ENCODE data around the gene SCYL1.

Gene SCYL1

GRCh38 chr11:65528819-65529350, 4.0 kb downstream of the SCYL1 start:
- no peak for TF ChIP-seq CTCF (IDR thresholded peaks at IDR 0.05; ENCODE audit: insufficient read depth, low read depth, low read length, missing control alignments)
- no peak overlapping the region for H3K4me3 ChIP-seq (ENCODE audit: low read depth, low read length)
- no peak for DNase-seq (ENCODE audit: low read depth)

GRCh38 chr11:65529475-65530156, 4.7 kb downstream of the SCYL1 start:
- TF ChIP-seq CTCF (IDR thresholded peaks at IDR 0.05; ENCODE audit: insufficient read depth, low read depth, low read length, missing control alignments), result no peak
- no peak for DNase-seq (ENCODE audit: low read depth)
- H3K4me3 ChIP-seq (ENCODE audit: low read depth, low read length), result no peak overlapping the region

GRCh38 chr11:65530157-65530496, 5.2 kb downstream of the SCYL1 start:
- no peak for DNase-seq (ENCODE audit: low read depth)
- TF ChIP-seq CTCF (IDR thresholded peaks at IDR 0.05; ENCODE audit: insufficient read depth, low read depth, low read length, missing control alignments), result peak; percentile 27
- no peak overlapping the region for H3K4me3 ChIP-seq (ENCODE audit: low read depth, low read length)

GRCh38 chr11:65532388-65533064, 7.6 kb downstream of the SCYL1 start:
- no peak for TF ChIP-seq CTCF (IDR thresholded peaks at IDR 0.05; ENCODE audit: insufficient read depth, low read depth, low read length, missing control alignments)
- H3K4me3 ChIP-seq (ENCODE audit: low read depth, low read length), result no peak overlapping the region
- no peak for DNase-seq (ENCODE audit: low read depth)

- no peak for DNase-seq (ENCODE audit: low read depth)
- no peak overlapping the region for H3K4me3 ChIP-seq (ENCODE audit: low read depth, low read length)
- no peak for TF ChIP-seq CTCF (IDR thresholded peaks at IDR 0.05; ENCODE audit: insufficient read depth, low read depth, low read length, missing control alignments)
Observed at GRCh38 chr11:65535102-65535501, 10.2 kb downstream of the SCYL1 start.

- no peak for DNase-seq (ENCODE audit: low read depth)
- H3K4me3 ChIP-seq (ENCODE audit: low read depth, low read length), result no peak overlapping the region
- no peak for TF ChIP-seq CTCF (IDR thresholded peaks at IDR 0.05; ENCODE audit: insufficient read depth, low read depth, low read length, missing control alignments)
Observed at GRCh38 chr11:65536412-65537295, 11.8 kb downstream of the SCYL1 start.
